HFF-Myc (cell line): ENCODE data around the gene ANKRD6.

ENCODE experiments used
- DNase-seq: peaks from one replicate; pipeline ENCODE4 v3.0.0-alpha.2; 2011; ENCODE audit warnings: low read depth; ENCODE audit errors: extremely low read depth
- H3K4me3 ChIP-seq: replicated peaks from 2 replicates; pipeline ENCODE4 v1.5.1; 2011; ENCODE audit warnings: low read depth, mild to moderate bottlenecking, control low read depth, low read length
- TF ChIP-seq, protein P1 (sequence below): IDR thresholded peaks from 2 replicates; pipeline ENCODE4 v1.5.1; 2012; ENCODE audit warnings: mild to moderate bottlenecking, low read depth, low read length, control low read depth; ENCODE audit errors: missing control alignments

Gene ANKRD6

DNA sequence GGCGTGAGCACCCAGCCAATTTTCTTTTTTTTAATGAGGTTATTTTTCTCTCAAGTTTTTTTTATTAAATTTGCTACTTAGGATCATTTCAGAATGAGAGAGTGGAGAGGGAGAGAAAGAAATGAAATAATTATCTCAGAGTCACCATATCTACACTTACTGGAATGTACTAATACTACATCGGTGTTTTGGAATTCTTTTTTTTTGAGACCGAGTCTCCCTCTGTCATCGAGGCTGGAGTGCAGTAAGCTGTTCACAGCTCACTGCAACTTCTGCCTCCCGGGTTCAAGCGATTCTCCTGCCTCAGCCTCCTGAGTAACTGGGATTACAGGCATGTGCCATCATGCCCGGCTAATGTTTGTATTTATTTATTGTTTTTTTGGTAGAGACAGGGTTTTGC, 27.8 kb downstream of the ANKRD6 start:
- TF ChIP-seq, protein P1, sequence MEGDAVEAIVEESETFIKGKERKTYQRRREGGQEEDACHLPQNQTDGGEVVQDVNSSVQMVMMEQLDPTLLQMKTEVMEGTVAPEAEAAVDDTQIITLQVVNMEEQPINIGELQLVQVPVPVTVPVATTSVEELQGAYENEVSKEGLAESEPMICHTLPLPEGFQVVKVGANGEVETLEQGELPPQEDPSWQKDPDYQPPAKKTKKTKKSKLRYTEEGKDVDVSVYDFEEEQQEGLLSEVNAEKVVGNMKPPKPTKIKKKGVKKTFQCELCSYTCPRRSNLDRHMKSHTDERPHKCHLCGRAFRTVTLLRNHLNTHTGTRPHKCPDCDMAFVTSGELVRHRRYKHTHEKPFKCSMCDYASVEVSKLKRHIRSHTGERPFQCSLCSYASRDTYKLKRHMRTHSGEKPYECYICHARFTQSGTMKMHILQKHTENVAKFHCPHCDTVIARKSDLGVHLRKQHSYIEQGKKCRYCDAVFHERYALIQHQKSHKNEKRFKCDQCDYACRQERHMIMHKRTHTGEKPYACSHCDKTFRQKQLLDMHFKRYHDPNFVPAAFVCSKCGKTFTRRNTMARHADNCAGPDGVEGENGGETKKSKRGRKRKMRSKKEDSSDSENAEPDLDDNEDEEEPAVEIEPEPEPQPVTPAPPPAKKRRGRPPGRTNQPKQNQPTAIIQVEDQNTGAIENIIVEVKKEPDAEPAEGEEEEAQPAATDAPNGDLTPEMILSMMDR, result no peak
- DNase-seq, result no peak
- no peak overlapping the region for H3K4me3 ChIP-seq

DNA sequence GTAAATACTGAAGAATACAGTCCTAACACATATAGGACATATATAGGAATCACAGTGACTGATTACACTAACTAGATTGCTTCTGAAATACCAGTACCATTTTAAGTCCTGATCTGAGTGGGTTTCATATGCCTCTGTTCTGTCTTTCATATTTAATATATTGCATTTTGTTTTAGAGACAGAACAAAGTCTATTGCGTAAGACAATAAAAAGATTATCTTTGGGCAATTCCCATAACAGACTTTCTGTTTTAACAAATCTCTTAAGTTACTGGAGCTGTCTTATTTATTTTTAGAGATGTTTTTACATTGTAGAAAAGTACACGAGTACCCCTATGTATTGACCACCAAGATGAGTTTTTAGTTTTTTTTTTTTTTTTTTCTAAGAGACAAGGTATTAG, 29.6 kb downstream of the ANKRD6 start:
- TF ChIP-seq, protein P1, result no peak
- DNase-seq, result no peak
- no peak overlapping the region for H3K4me3 ChIP-seq

DNA sequence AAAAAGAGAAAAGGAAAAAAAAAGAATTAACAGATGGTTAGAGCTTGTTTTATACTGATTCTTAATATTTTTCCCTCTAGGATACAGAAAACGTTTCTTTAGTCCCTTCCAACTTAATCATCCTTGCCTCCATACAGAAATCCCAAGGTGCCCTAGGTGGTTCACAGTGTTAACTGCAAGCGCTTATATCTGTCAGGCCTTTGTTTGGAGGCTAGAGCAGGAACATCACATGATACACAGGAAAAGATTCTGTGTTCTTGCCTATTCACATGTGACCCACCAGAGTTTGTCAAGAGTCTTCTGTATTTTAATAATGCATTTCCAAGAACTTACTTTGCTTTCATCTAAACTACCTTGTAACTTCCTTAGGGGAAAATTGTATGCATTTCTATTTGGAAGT, 31.3 kb downstream of the ANKRD6 start:
- TF ChIP-seq, protein P1, result no peak
- no peak overlapping the region for H3K4me3 ChIP-seq
- DNase-seq, result no peak

DNA sequence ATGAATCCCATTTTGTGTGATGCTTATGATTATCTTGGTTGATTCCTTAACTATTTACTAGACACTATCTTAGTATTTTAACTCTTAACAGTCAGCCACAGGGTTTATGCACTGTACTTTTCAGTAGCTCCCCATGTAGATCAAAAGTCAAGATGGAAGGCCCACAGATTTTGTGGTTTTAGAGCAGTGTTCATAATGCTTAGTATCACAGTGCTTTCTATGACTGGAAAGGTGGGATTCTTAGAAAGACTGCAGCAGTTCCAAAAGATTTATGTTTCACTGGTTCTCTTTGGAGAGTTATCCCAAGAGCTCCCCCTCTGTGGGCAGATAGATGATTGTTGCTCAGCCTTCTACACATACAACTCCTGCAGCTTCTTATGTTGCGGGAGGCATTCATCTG, 34.5 kb downstream of the ANKRD6 start:
- no peak overlapping the region for H3K4me3 ChIP-seq
- TF ChIP-seq, protein P1, result no peak
- DNase-seq, result no peak

DNA sequence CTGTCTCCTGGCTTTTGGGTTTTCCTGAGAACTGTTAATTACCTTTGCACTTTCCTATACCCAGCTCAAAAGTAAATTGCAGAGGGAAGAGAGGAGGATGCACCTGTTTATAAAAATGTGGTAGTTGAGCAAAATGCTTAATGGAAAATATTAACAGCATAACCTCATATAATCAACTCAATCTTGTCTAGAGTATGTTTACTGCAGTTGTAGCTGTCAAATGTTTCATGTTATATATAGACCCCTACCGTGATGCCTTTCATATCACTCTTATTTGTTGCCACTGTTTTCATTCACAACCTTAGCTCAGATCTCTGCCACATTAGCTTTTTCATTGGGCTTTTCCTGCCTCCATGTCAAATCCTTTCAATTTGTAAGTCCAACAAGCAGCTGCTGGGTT, 36.0 kb downstream of the ANKRD6 start:
- TF ChIP-seq, protein P1, result no peak
- H3K4me3 ChIP-seq, result no peak overlapping the region
- DNase-seq, result no peak

DNA sequence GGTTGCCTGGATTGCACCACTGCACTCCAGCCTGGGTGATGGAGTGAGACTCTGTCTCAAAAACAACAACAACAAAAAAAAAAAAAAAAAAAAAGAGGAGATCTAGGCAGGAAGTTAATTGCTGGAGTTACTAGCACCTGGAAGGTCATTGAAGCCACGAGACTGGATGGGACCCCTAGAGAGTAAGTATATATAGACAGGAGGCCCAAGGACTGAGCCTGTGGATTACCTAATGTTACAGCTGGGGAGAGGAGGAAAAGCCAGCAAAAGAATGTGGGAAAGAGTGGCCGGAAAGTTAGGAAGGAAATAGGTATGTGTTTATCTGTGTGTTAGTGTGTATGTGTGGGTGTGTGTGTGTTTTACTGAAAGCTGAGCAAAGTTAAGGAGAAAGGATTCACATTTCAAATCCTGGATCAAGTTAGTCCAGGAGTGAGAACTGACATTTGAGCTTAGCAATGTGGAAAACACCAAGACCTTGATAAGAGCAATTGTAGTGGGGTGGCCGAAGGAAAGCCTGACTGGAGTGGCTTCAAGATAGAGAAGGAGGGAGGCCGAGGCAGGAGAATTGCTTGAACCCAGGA, 38.4 kb downstream of the ANKRD6 start:
- no peak overlapping the region for H3K4me3 ChIP-seq
- no peak for DNase-seq
- TF ChIP-seq, protein P1, result no peak

DNA sequence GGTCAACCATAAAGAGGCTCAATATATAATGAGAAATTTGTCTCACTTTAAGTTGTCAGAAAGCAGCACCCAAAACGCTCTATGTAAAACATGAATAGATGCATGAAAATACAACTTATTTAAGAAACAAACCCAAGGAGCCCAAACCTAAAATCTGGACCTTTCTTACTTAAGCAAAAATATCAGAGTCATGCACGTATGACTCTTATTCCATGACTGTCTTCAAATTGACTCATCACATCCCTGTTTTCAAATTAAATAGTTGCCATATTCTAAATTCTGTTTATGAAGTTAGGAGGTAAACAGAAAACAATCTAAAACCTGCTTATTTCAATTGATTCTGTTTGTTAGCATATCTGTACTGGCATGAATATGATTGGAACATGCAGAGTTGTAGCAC, 42.1 kb downstream of the ANKRD6 start:
- DNase-seq, result no peak
- H3K4me3 ChIP-seq, result no peak overlapping the region
- TF ChIP-seq, protein P1, result no peak
